Measurements from ENCODE around the gene IPO4.

Gene IPO4

GRCh38 chr14:24132061-24132685 lies 56.4 kb downstream of the IPO4 start:
- H3K36me3 ChIP-seq (ENCODE audit: control insufficient read depth in 1 of 2, insufficient read depth in 2 of 2, low read length in 2 of 2), result no peaks in the 10 kb centered on the region
- H3K14ac ChIP-seq (ENCODE audit: low read length), result no peak overlapping the region
- no peak overlapping the region for H2AK5ac ChIP-seq (ENCODE audit: low read length)
- H4K12ac ChIP-seq (ENCODE audit: low read depth, low read length), result no peak overlapping the region
- no peak overlapping the region for H3K4ac ChIP-seq (ENCODE audit: low read depth, low read length)
- H3K23ac ChIP-seq (ENCODE audit: low read length), result no peak overlapping the region
- no peak overlapping the region for H2BK5ac ChIP-seq (ENCODE audit: low read depth, low read length, poor library complexity)
- no peak overlapping the region for H4K8ac ChIP-seq (ENCODE audit: low read depth, low read length)
- no peak overlapping the region for H3K18ac ChIP-seq (ENCODE audit: low read length)
- no peaks in the 10 kb centered on the region for H3K9me3 ChIP-seq (ENCODE audit: insufficient read depth, low read depth, low read length)
- peaks cover 6 to 10% of the 10 kb centered on the region in 2 experiments for H3K4me1 ChIP-seq (ENCODE audit: control insufficient read depth in 1 of 2, insufficient read depth in 2 of 2, low read length in 2 of 2)
- peaks cover 5% of the 10 kb centered on the region for H3K79me1 ChIP-seq (ENCODE audit: low read length)
- H3K27ac ChIP-seq (ENCODE audit: low read depth, low read length), result no peak overlapping the region
- H2AFZ ChIP-seq (ENCODE audit: insufficient read depth, low read length, poor library complexity), result no peak overlapping the region
- no peak overlapping the region for H2BK12ac ChIP-seq (ENCODE audit: low read length)
- H3K9ac ChIP-seq (ENCODE audit: low read length), result no peak overlapping the region
- H3K4me3 ChIP-seq (ENCODE audit: low read depth, low read length), result no peak overlapping the region
- H3K79me2 ChIP-seq (ENCODE audit: control insufficient read depth, insufficient read depth, low read length, poor library complexity), result peaks cover 3% of the 10 kb centered on the region
- WGBS (ENCODE audit: extremely low coverage, insufficient coverage, insufficient read length), result no CpG with 5 or more reads among the region's 24 CpGs
- H3K27me3 ChIP-seq (ENCODE audit: insufficient read depth, low read length), result no peaks in the 10 kb centered on the region
- DNase-seq, result no peak
- H2BK120ac ChIP-seq (ENCODE audit: insufficient read depth, low read length, poor library complexity), result no peak overlapping the region
- no peak overlapping the region for H3K4me2 ChIP-seq (ENCODE audit: low read length)
- no peak overlapping the region for H4K91ac ChIP-seq (ENCODE audit: low read depth, low read length)

DNA sequence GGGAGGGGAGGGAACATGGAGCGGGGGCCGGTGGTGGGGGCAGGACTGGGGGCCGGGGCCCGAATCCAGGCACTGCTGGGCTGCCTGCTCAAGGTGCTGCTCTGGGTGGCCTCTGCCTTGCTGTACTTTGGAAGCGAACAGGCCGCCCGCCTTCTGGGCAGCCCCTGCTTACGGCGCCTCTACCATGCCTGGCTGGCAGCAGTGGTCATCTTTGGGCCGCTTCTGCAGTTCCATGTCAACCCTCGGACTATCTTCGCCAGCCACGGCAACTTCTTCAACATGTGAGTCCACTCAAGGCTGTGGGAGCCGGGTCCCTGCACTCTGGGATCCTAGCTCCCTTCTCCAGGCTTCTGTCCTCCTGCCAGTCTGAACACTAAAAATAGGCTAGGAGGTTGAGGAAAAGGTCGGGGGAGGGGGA lies 57.1 kb downstream of the IPO4 start:
- no peak overlapping the region for H3K9ac ChIP-seq (ENCODE audit: low read length)
- no peak overlapping the region for H3K4me2 ChIP-seq (ENCODE audit: low read length)
- no peak overlapping the region for H2AK5ac ChIP-seq (ENCODE audit: low read length)
- H3K23ac ChIP-seq (ENCODE audit: low read length), result no peak overlapping the region
- H3K14ac ChIP-seq (ENCODE audit: low read length), result no peak overlapping the region
- H3K79me1 ChIP-seq (ENCODE audit: low read length), result peaks cover 5% of the 10 kb centered on the region
- peaks cover 3 to 6% of the 10 kb centered on the region in 2 experiments for H3K4me1 ChIP-seq (ENCODE audit: control insufficient read depth in 1 of 2, insufficient read depth in 2 of 2, low read length in 2 of 2)
- no peak for DNase-seq
- no peak overlapping the region for H3K18ac ChIP-seq (ENCODE audit: low read length)
- peaks cover 3% of the 10 kb centered on the region for H3K79me2 ChIP-seq (ENCODE audit: control insufficient read depth, insufficient read depth, low read length, poor library complexity)
- no peak overlapping the region for H3K27ac ChIP-seq (ENCODE audit: low read depth, low read length)
- H2AFZ ChIP-seq (ENCODE audit: insufficient read depth, low read length, poor library complexity), result no peak overlapping the region
- no peak overlapping the region for H4K12ac ChIP-seq (ENCODE audit: low read depth, low read length)
- no peak overlapping the region for H2BK12ac ChIP-seq (ENCODE audit: low read length)
- H3K4ac ChIP-seq (ENCODE audit: low read depth, low read length), result no peak overlapping the region
- no peak overlapping the region for H4K91ac ChIP-seq (ENCODE audit: low read depth, low read length)
- no peaks in the 10 kb centered on the region for H3K9me3 ChIP-seq (ENCODE audit: insufficient read depth, low read depth, low read length)
- no peak overlapping the region for H2BK120ac ChIP-seq (ENCODE audit: insufficient read depth, low read length, poor library complexity)
- H2BK5ac ChIP-seq (ENCODE audit: low read depth, low read length, poor library complexity), result no peak overlapping the region
- no peaks in the 10 kb centered on the region for H3K36me3 ChIP-seq (ENCODE audit: control insufficient read depth in 1 of 2, insufficient read depth in 2 of 2, low read length in 2 of 2)
- no peaks in the 10 kb centered on the region for H3K27me3 ChIP-seq (ENCODE audit: insufficient read depth, low read length)
- H3K4me3 ChIP-seq (ENCODE audit: low read depth, low read length), result no peak overlapping the region
- no CpG with 5 or more reads among the region's 15 CpGs for WGBS (ENCODE audit: extremely low coverage, insufficient coverage, insufficient read length)
- no peak overlapping the region for H4K8ac ChIP-seq (ENCODE audit: low read depth, low read length)

GRCh38 chr14:24130717-24131548 lies 57.7 kb downstream of the IPO4 start:
- Histone ChIP-seq H2BK120ac (ENCODE audit: insufficient read depth, low read length, poor library complexity) (no peak overlapping the region), H3K18ac (ENCODE audit: low read length) (no peak overlapping the region), H3K27ac (ENCODE audit: low read depth, low read length) (no peak overlapping the region), H3K4me1 (ENCODE audit: control insufficient read depth in 1 of 2, insufficient read depth in 2 of 2, low read length in 2 of 2) (peaks cover 0 to 4% of the 10 kb centered on the region in 2 experiments), H2AFZ (ENCODE audit: insufficient read depth, low read length, poor library complexity) (no peak overlapping the region), H2AK5ac (ENCODE audit: low read length) (no peak overlapping the region), H2BK12ac (ENCODE audit: low read length) (no peak overlapping the region), H3K4me2 (ENCODE audit: low read length) (no peak overlapping the region), H3K79me1 (ENCODE audit: low read length) (no peaks in the 10 kb centered on the region), H3K9me3 (ENCODE audit: insufficient read depth, low read depth, low read length) (no peaks in the 10 kb centered on the region), H2BK5ac (ENCODE audit: low read depth, low read length, poor library complexity) (no peak overlapping the region), H3K4ac (ENCODE audit: low read depth, low read length) (no peak overlapping the region), H3K36me3 (ENCODE audit: control insufficient read depth in 1 of 2, insufficient read depth in 2 of 2, low read length in 2 of 2) (no peaks in the 10 kb centered on the region), H3K23ac (ENCODE audit: low read length) (no peak overlapping the region), H4K12ac (ENCODE audit: low read depth, low read length) (no peak overlapping the region), H3K79me2 (ENCODE audit: control insufficient read depth, insufficient read depth, low read length, poor library complexity) (no peaks in the 10 kb centered on the region), H4K8ac (ENCODE audit: low read depth, low read length) (no peak overlapping the region), H3K14ac (ENCODE audit: low read length) (no peak overlapping the region), H4K91ac (ENCODE audit: low read depth, low read length) (no peak overlapping the region), H3K4me3 (ENCODE audit: low read depth, low read length) (no peak overlapping the region), H3K27me3 (ENCODE audit: insufficient read depth, low read length) (no peaks in the 10 kb centered on the region), H3K9ac (ENCODE audit: low read length) (no peak overlapping the region)
- no CpG with 5 or more reads among the region's 7 CpGs for WGBS (ENCODE audit: extremely low coverage, insufficient coverage, insufficient read length)
- no peak for DNase-seq

DNA sequence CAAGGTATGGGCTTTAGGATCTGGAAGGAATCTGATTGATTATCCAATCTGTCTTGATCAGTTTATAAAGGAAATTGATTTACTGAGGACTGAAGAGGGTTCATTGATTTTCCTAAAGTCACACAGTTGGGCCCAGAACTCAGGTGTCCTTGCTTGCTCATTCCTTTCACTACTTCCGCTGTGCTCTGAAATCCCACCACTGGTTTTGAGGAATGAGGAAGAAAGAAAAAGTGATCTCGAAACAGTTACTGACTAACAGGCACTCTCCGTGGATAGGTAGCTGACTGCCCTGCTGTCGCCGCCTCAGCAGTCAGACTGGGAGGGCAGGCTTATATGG lies 58.3 kb downstream of the IPO4 start, which contains the start of gene FITM1:
TSS of gene FITM1 (plus strand) at position 280 of the 337 bp plus-strand sequence. CDS start 905 bp downstream, outside the sequence.
- no peak within 1 kb of the TSS for H2AK5ac ChIP-seq (ENCODE audit: low read length)
- no peak within 1 kb of the TSS for H3K4me2 ChIP-seq (ENCODE audit: low read length)
- no peak within 1 kb of the TSS for H2AFZ ChIP-seq (ENCODE audit: insufficient read depth, low read length, poor library complexity)
- H3K9me3 ChIP-seq (ENCODE audit: insufficient read depth, low read depth, low read length), result no peaks in the 10 kb centered on the region
- no peak within 1 kb of the TSS for H3K27ac ChIP-seq (ENCODE audit: low read depth, low read length)
- H4K91ac ChIP-seq (ENCODE audit: low read depth, low read length), result no peak within 1 kb of the TSS
- H3K36me3 ChIP-seq (ENCODE audit: control insufficient read depth in 1 of 2, insufficient read depth in 2 of 2, low read length in 2 of 2), result no peaks in the 10 kb centered on the region
- H4K8ac ChIP-seq (ENCODE audit: low read depth, low read length), result no peak within 1 kb of the TSS
- no peak within 1 kb of the TSS for H3K4me3 ChIP-seq (ENCODE audit: low read depth, low read length)
- H3K9ac ChIP-seq (ENCODE audit: low read length), result no peak within 1 kb of the TSS
- H3K4me1 ChIP-seq (ENCODE audit: control insufficient read depth in 1 of 2, insufficient read depth in 2 of 2, low read length in 2 of 2), result peaks cover 0 to 2% of the 10 kb centered on the region in 2 experiments
- H2BK120ac ChIP-seq (ENCODE audit: insufficient read depth, low read length, poor library complexity), result no peak within 1 kb of the TSS
- no peak within 1 kb of the TSS for H2BK5ac ChIP-seq (ENCODE audit: low read depth, low read length, poor library complexity)
- no peaks in the 10 kb centered on the region for H3K27me3 ChIP-seq (ENCODE audit: insufficient read depth, low read length)
- H3K79me1 ChIP-seq (ENCODE audit: low read length), result no peaks in the 10 kb centered on the region
- H3K23ac ChIP-seq (ENCODE audit: low read length), result no peak within 1 kb of the TSS
- H3K14ac ChIP-seq (ENCODE audit: low read length), result no peak within 1 kb of the TSS
- H3K18ac ChIP-seq (ENCODE audit: low read length), result no peak within 1 kb of the TSS
- WGBS (ENCODE audit: extremely low coverage, insufficient coverage, insufficient read length), result no CpG with 5 or more reads among the region's 5 CpGs
- no peak within 1 kb of the TSS for H4K12ac ChIP-seq (ENCODE audit: low read depth, low read length)
- H3K79me2 ChIP-seq (ENCODE audit: control insufficient read depth, insufficient read depth, low read length, poor library complexity), result no peaks in the 10 kb centered on the region
- H2BK12ac ChIP-seq (ENCODE audit: low read length), result no peak within 1 kb of the TSS
- no peak for DNase-seq
- H3K4ac ChIP-seq (ENCODE audit: low read depth, low read length), result no peak within 1 kb of the TSS

All from trophoblast cell (in vitro differentiated cells and primary cell).